H9 (cell line): ENCODE measurements around the gene CCBE1. TPM values are rescaled to one million over a fixed set of nuclear protein-coding genes. Genes with fewer than 3 reads are reported as not detected.

Source experiments
- DNase-seq: peaks from one replicate; pipeline ENCODE4 v3.0.0-alpha.2; 2017
- H2AFZ ChIP-seq: one replicate; pipeline ENCODE4 v1.6.1; 2013; ENCODE audit warnings: mild to moderate bottlenecking, low read length, control low read depth, moderate library complexity
- H2AK5ac ChIP-seq: 2 replicates; pipeline ENCODE4 v1.6.1; 2013; ENCODE audit warnings: low read length, control low read depth, mixed read lengths; ENCODE audit not compliant: insufficient read length
- H2BK120ac ChIP-seq: one replicate; pipeline ENCODE4 v1.6.1; 2013; ENCODE audit warnings: low read depth, mild to moderate bottlenecking, low read length, control low read depth, inconsistent platforms; ENCODE audit not compliant: poor library complexity, severe bottlenecking
- H2BK12ac ChIP-seq: 2 replicates; pipeline ENCODE4 v1.6.1; 2013; ENCODE audit warnings: low read length, control low read depth, mixed read lengths, low read depth; ENCODE audit not compliant: insufficient read length
- H2BK15ac ChIP-seq: 2 replicates; pipeline ENCODE4 v1.6.1; 2013; ENCODE audit warnings: low read depth, low read length, control low read depth
- H2BK20ac ChIP-seq: one replicate; pipeline ENCODE4 v1.6.1; 2013; ENCODE audit warnings: low read depth, mild to moderate bottlenecking, low read length, control low read depth, inconsistent platforms; ENCODE audit not compliant: poor library complexity, severe bottlenecking
- H2BK5ac ChIP-seq: 2 replicates; pipeline ENCODE4 v1.6.1; 2013; ENCODE audit warnings: low read length, control low read depth, mixed read lengths; ENCODE audit not compliant: insufficient read length
- H3K14ac ChIP-seq: 2 replicates; pipeline ENCODE4 v1.6.1; 2013; ENCODE audit warnings: low read length, control low read depth; ENCODE audit not compliant: insufficient read depth
- H3K18ac ChIP-seq: 2 replicates; pipeline ENCODE4 v1.6.1; 2013; ENCODE audit warnings: low read depth, mild to moderate bottlenecking, mixed read lengths, low read length, control low read depth; ENCODE audit not compliant: insufficient read length
- H3K23ac ChIP-seq: 2 replicates; pipeline ENCODE4 v1.6.1; 2013; ENCODE audit warnings: low read length, control low read depth, mixed read lengths, low read depth; ENCODE audit not compliant: insufficient read length
- H3K23me2 ChIP-seq: 2 replicates; pipeline ENCODE4 v1.6.1; 2013; ENCODE audit warnings: low read depth, mild to moderate bottlenecking, mixed read lengths, low read length, control low read depth; ENCODE audit not compliant: insufficient read length, poor library complexity, severe bottlenecking
- H3K27ac ChIP-seq: 2 replicates; pipeline ENCODE4 v1.5.1; 2013; ENCODE audit warnings: low read length, control low read depth, mixed read lengths, low read depth; ENCODE audit not compliant: insufficient read length
- H3K27me3 ChIP-seq: 2 replicates; pipeline ENCODE4 v1.6.1; 2013; ENCODE audit warnings: low read length, control low read depth, inconsistent platforms; ENCODE audit not compliant: insufficient read depth
- H3K4ac ChIP-seq: 2 replicates; pipeline ENCODE4 v1.6.1; 2013; ENCODE audit warnings: low read depth, mild to moderate bottlenecking, control low read depth, inconsistent platforms, low read length, moderate library complexity
- H3K4me1 ChIP-seq: 2 replicates; pipeline ENCODE4 v1.6.1; 2013; ENCODE audit warnings: low read length, control low read depth, inconsistent platforms; ENCODE audit not compliant: insufficient read depth
- H3K4me2 ChIP-seq: 2 replicates; pipeline ENCODE4 v1.6.1; 2013; ENCODE audit warnings: low read length, control low read depth, mixed read lengths; ENCODE audit not compliant: insufficient read length, insufficient read depth
- H3K56ac ChIP-seq: 2 replicates; pipeline ENCODE4 v1.6.1; 2013; ENCODE audit warnings: low read depth, mild to moderate bottlenecking, mixed read lengths, low read length, control low read depth; ENCODE audit not compliant: insufficient read length
- H3K79me1 ChIP-seq: 2 replicates; pipeline ENCODE4 v1.6.1; 2013; ENCODE audit warnings: low read depth, mild to moderate bottlenecking, moderate library complexity, low read length, control low read depth, inconsistent platforms; ENCODE audit not compliant: insufficient read depth, poor library complexity, severe bottlenecking
- H3K79me2 ChIP-seq: 2 replicates; pipeline ENCODE4 v1.6.1; 2013; ENCODE audit warnings: low read length, control low read depth, inconsistent platforms; ENCODE audit not compliant: insufficient read depth
- H3K9ac ChIP-seq: 2 replicates; pipeline ENCODE4 v1.6.1; 2013; ENCODE audit warnings: low read length, control low read depth, mixed read lengths; ENCODE audit not compliant: insufficient read length; ENCODE audit errors: extremely low read depth
- H3K9me3 ChIP-seq: one replicate; pipeline ENCODE4 v1.6.1; 2013; ENCODE audit warnings: low read depth, low read length, inconsistent platforms; ENCODE audit not compliant: control insufficient read depth
- H3T11ph ChIP-seq: one replicate; pipeline ENCODE4 v1.6.1; 2013; ENCODE audit warnings: mild to moderate bottlenecking, low read length, control low read depth, inconsistent platforms
- H4K20me1 ChIP-seq: one replicate; pipeline ENCODE4 v1.6.1; 2013; ENCODE audit not compliant: control insufficient read depth, insufficient read length, insufficient read depth
- H4K5ac ChIP-seq: 2 replicates; pipeline ENCODE4 v1.6.1; 2013; ENCODE audit warnings: low read depth, mild to moderate bottlenecking, mixed read lengths, low read length, control low read depth; ENCODE audit not compliant: insufficient read length
- H4K8ac ChIP-seq: replicated peaks from 2 replicates; pipeline ENCODE4 v1.6.1; 2013; ENCODE audit warnings: low read length, control low read depth, mixed read lengths, low read depth; ENCODE audit not compliant: insufficient read length
- H4K91ac ChIP-seq: 2 replicates; pipeline ENCODE4 v1.6.1; 2013; ENCODE audit warnings: low read depth, mild to moderate bottlenecking, moderate library complexity, mixed read lengths, low read length, control low read depth; ENCODE audit not compliant: insufficient read length
- H3K27ac Mint-ChIP-seq, 3 experiments: 2 replicates in 2 of 3; 3 replicates in 1 of 3; pipeline ENCODE4 v1.8.0; 2020 to 2021; ENCODE audit warnings: mixed read lengths in 3 of 3, mild to moderate bottlenecking in 1 of 3, moderate library complexity in 1 of 3
- H3K27me3 Mint-ChIP-seq: 2 replicates; pipeline ENCODE4 v1.8.0; 2021; ENCODE audit warnings: low read depth, mild to moderate bottlenecking, moderate library complexity, mixed read lengths
- H3K36me3 Mint-ChIP-seq, 3 experiments: 2 replicates in 2 of 3; 3 replicates in 1 of 3; pipeline ENCODE4 v1.8.0; 2020 to 2021; ENCODE audit warnings: low read depth in 3 of 3, mixed read lengths in 3 of 3; ENCODE audit not compliant: insufficient read depth in 1 of 3
- H3K4me1 Mint-ChIP-seq, 2 experiments: 2 replicates each; pipeline ENCODE4 v1.8.0; 2020; ENCODE audit warnings: mixed read lengths in 2 of 2
- H3K4me3 Mint-ChIP-seq, 2 experiments: 2 replicates in 1 of 2; 3 replicates in 1 of 2; pipeline ENCODE4 v1.8.0; 2020 to 2021; ENCODE audit warnings: mild to moderate bottlenecking in 2 of 2, mixed read lengths in 2 of 2, moderate library complexity in 1 of 2
- H3K9me3 Mint-ChIP-seq, 2 experiments: 2 replicates in 1 of 2; 3 replicates in 1 of 2; pipeline ENCODE4 v1.8.0; 2020; ENCODE audit warnings: mild to moderate bottlenecking in 2 of 2, mixed read lengths in 2 of 2, moderate library complexity in 1 of 2
- WGBS: extraction: QIAGEN DNeasy Blood & Tissue Kit; methylation state at CpG from one replicate; pipeline ENCODE4 v1.1.7; 2013; ENCODE audit warnings: missing lambda C conversion rate, low lambda C conversion rate, mixed read lengths; ENCODE audit not compliant: insufficient read length; ENCODE audit errors: extremely low coverage; 5-methylcytosine and 5-hydroxymethylcytosine counted together
- total RNA-seq: library from RNA; stranded (reverse); gene quantifications from 2 replicates; pipeline ENCODE4 v1.2.1, GENCODE V29; 2021
- TF ChIP-seq, protein P1 (sequence below): fragments of 200-600 bp; sonication (generic); conservative IDR thresholded peaks from 3 replicates; pipeline ENCODE4 v1.8.0; 2021; ENCODE audit warnings: antibody characterized with exemption, mild to moderate bottlenecking

The CCBE1 gene
- total RNA-seq, 1 experiment from 2014 or later: 0.39 TPM

DNA sequence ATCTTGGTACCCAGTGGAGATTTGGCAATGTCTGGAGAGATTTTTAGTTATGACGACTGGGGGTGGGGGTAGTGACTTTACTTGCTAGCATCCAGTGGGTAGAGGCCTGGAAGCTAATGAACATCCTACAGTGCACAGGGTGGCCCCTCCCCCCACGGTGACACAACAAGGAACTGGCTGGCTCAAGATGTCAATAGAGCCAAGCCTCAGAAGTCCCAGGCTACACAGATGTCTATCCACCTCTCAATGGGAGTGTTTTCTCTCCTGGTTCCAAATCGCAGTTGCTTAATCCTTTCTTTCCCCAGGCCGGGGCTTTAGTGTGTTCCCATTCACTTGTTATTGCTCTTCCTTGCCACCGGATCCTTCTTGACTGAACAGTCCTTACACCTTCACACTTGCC, 9.3 kb upstream of the CCBE1 start:
- no peak overlapping the region for H3K4me2 ChIP-seq
- no peak overlapping the region for H2BK20ac ChIP-seq
- no peak overlapping the region for H4K5ac ChIP-seq
- TF ChIP-seq, protein P1, sequence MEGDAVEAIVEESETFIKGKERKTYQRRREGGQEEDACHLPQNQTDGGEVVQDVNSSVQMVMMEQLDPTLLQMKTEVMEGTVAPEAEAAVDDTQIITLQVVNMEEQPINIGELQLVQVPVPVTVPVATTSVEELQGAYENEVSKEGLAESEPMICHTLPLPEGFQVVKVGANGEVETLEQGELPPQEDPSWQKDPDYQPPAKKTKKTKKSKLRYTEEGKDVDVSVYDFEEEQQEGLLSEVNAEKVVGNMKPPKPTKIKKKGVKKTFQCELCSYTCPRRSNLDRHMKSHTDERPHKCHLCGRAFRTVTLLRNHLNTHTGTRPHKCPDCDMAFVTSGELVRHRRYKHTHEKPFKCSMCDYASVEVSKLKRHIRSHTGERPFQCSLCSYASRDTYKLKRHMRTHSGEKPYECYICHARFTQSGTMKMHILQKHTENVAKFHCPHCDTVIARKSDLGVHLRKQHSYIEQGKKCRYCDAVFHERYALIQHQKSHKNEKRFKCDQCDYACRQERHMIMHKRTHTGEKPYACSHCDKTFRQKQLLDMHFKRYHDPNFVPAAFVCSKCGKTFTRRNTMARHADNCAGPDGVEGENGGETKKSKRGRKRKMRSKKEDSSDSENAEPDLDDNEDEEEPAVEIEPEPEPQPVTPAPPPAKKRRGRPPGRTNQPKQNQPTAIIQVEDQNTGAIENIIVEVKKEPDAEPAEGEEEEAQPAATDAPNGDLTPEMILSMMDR: no peak
- Mint-ChIP-seq H3K9me3 (peaks cover 2 to 4% of the 10 kb centered on the region in 2 experiments; a peak in 1 of 5 replicates), H3K27me3 (peaks cover 7% of the 10 kb centered on the region), H3K27ac (no peak overlapping the region), H3K4me3 (no peak overlapping the region), H3K4me1 (peaks cover 20 to 23% of the 10 kb centered on the region in 2 experiments), H3K36me3 (no peaks in the 10 kb centered on the region)
- H4K8ac ChIP-seq: no peak overlapping the region
- H2AFZ ChIP-seq: no peak overlapping the region
- H3K79me2 ChIP-seq: no peaks in the 10 kb centered on the region
- no peak overlapping the region for H3K14ac ChIP-seq
- H4K20me1 ChIP-seq: no peaks in the 10 kb centered on the region
- no peaks in the 10 kb centered on the region; the same call in 1 of the 2 replicates for H3K4me1 ChIP-seq
- no peak overlapping the region for H3K18ac ChIP-seq
- H3K23ac ChIP-seq: no peak overlapping the region
- H3K79me1 ChIP-seq: no peaks in the 10 kb centered on the region
- no peaks in the 10 kb centered on the region for H3K23me2 ChIP-seq
- H3K27me3 ChIP-seq: no peaks in the 10 kb centered on the region
- no CpG with 5 or more reads among the region's 5 CpGs for WGBS
- no peak overlapping the region for H2BK12ac ChIP-seq
- no peaks in the 10 kb centered on the region for H3K9me3 ChIP-seq
- DNase-seq: no peak
- H3T11ph ChIP-seq: no peak overlapping the region
- H4K91ac ChIP-seq: no peak overlapping the region
- no peak overlapping the region for H2BK5ac ChIP-seq
- H3K27ac ChIP-seq: no peak overlapping the region
- H3K4ac ChIP-seq: no peak overlapping the region
- no peak overlapping the region for H2AK5ac ChIP-seq
- H3K9ac ChIP-seq: no peak overlapping the region
- no peak overlapping the region for H2BK120ac ChIP-seq
- no peak overlapping the region for H3K56ac ChIP-seq
- no peak overlapping the region for H2BK15ac ChIP-seq
